Measurements from ENCODE around the gene ERCC6L2.

Gene ERCC6L2

GRCh38 chr9:95870906-95871305 lies 4.6 kb upstream of the ERCC6L2 start:
- no peak for DNase-seq

GRCh38 chr9:95874303-95874988 lies 1.0 kb upstream of the ERCC6L2 start:
- DNase-seq = peak in 1 of 2 experiments; percentile 7

GRCh38 chr9:95874989-95875304 lies 544 bp upstream of the ERCC6L2 start:
- DNase-seq = peak in 1 of 2 experiments; percentile 13

- peak in 1 of 2 experiments; percentile 35 for DNase-seq
Measured at GRCh38 chr9:95876138-95876444, 600 bp downstream of the ERCC6L2 start.

- no peak for DNase-seq
Measured at GRCh38 chr9:95876595-95876994, 1.1 kb downstream of the ERCC6L2 start.

- DNase-seq = no peak
Measured at GRCh38 chr9:95877984-95878383, 2.5 kb downstream of the ERCC6L2 start.

GRCh38 chr9:95879591-95879990 lies 4.1 kb downstream of the ERCC6L2 start:
- DNase-seq = no peak

- no peak for DNase-seq
Measured at GRCh38 chr9:95880021-95880690, 4.7 kb downstream of the ERCC6L2 start.

- DNase-seq = no peak
Measured at GRCh38 chr9:95887926-95888497, 12.5 kb downstream of the ERCC6L2 start.

- DNase-seq = no peak
Measured at GRCh38 chr9:95890594-95890993, 15.1 kb downstream of the ERCC6L2 start.

- DNase-seq = no peak
Measured at GRCh38 chr9:95891067-95891671, 15.7 kb downstream of the ERCC6L2 start.

- no peak for DNase-seq
Measured at GRCh38 chr9:95892690-95893089, 17.2 kb downstream of the ERCC6L2 start.

GRCh38 chr9:95896580-95896979 lies 21.1 kb downstream of the ERCC6L2 start:
- DNase-seq = no peak

GRCh38 chr9:95901506-95901905 lies 26.0 kb downstream of the ERCC6L2 start:
- peak in 1 of 2 experiments; percentile 1 for DNase-seq

GRCh38 chr9:95903398-95903797 lies 27.9 kb downstream of the ERCC6L2 start:
- no peak for DNase-seq

GRCh38 chr9:95907794-95908193 lies 32.3 kb downstream of the ERCC6L2 start:
- no peak for DNase-seq

GRCh38 chr9:95910023-95910707 lies 34.7 kb downstream of the ERCC6L2 start:
- no peak for DNase-seq

- DNase-seq = no peak
Measured at GRCh38 chr9:95910770-95911340, 35.4 kb downstream of the ERCC6L2 start.

- DNase-seq = no peak
Measured at GRCh38 chr9:95912773-95913172, 37.3 kb downstream of the ERCC6L2 start.

- no peak for DNase-seq
Measured at GRCh38 chr9:95920017-95920416, 44.5 kb downstream of the ERCC6L2 start.

GRCh38 chr9:95923794-95924193 lies 48.3 kb downstream of the ERCC6L2 start:
- no peak for DNase-seq

GRCh38 chr9:95924987-95925386 lies 49.5 kb downstream of the ERCC6L2 start:
- no peak for DNase-seq

Measured in cerebellar nuclear complex (tissue), 1 donor.